Subcutaneous adipose tissue (tissue), 4 donors: ENCODE measurements around the gene NT5C2. TPM values are rescaled to one million over a fixed set of nuclear protein-coding genes. Genes with fewer than 3 reads are reported as not detected.

ENCODE experiments used
- total RNA-seq, 4 donors: library from RNA; depleted of rRNA; stranded (reverse); fragments of >200 nt; gene quantifications; one replicate each; pipeline ENCODE4 v1.1.0, GENCODE V29; 2016
- TF ChIP-seq, protein P1 (sequence below): fragments of 450-650 bp; IDR thresholded peaks from one replicate; pipeline ENCODE4 v1.5.1; 2016; ENCODE audit warnings: low read depth, mild to moderate bottlenecking, control low read depth, antibody characterized with exemption, moderate library complexity

Gene NT5C2
- total RNA-seq, 4 donors from 2014 or later, result 62.1 to 262 (median 71.4) TPM

- TF ChIP-seq, protein P1, sequence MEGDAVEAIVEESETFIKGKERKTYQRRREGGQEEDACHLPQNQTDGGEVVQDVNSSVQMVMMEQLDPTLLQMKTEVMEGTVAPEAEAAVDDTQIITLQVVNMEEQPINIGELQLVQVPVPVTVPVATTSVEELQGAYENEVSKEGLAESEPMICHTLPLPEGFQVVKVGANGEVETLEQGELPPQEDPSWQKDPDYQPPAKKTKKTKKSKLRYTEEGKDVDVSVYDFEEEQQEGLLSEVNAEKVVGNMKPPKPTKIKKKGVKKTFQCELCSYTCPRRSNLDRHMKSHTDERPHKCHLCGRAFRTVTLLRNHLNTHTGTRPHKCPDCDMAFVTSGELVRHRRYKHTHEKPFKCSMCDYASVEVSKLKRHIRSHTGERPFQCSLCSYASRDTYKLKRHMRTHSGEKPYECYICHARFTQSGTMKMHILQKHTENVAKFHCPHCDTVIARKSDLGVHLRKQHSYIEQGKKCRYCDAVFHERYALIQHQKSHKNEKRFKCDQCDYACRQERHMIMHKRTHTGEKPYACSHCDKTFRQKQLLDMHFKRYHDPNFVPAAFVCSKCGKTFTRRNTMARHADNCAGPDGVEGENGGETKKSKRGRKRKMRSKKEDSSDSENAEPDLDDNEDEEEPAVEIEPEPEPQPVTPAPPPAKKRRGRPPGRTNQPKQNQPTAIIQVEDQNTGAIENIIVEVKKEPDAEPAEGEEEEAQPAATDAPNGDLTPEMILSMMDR, result no peak
These were observed 145.7 kb downstream of the NT5C2 start for GRCh38 chr10:103047381-103047780.

GRCh38 chr10:103045961-103046360 lies 147.1 kb downstream of the NT5C2 start:
- TF ChIP-seq, protein P1, result no peak

- TF ChIP-seq, protein P1, result no peak
These were observed 148.1 kb downstream of the NT5C2 start for GRCh38 chr10:103044942-103045489.

DNA sequence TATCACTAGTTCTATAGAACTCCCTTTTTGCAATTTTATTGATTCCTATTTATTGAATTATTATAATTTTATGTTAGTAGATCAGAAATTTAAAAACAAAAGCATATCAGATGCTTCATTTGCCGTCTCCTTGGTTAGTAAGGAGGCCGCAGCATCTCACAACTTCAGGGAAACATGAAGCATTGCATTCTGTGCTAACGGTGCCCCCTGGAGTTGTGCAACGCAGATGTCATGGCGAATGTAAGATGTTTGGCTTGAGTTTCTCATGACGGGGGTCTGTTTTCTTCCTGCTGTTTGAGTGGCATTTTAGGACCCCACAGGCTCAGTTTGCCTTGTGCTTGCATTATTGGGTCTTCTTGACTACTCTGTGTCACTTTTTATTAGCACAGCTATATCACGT lies 150.2 kb downstream of the NT5C2 start:
- TF ChIP-seq, protein P1, result no peak

DNA sequence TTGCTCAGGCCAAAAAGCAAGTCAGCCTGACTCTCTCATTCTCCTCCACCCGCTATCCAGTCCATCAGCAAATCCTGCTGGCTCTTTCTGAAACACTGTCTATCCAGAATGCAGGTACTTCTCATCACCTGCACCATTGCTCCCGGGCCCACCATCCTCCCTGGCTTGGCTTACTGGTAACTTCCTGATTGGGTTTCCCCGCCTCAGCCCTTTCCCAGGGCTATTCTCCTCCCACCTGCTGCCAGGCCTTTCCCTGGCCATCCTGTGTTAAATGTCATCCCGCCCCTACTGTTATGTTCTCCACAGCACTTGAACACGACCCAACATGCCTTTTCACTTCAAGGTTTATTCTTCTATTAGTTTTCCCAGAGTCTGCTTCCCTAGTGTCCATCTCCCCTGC lies 150.9 kb downstream of the NT5C2 start:
- TF ChIP-seq, protein P1, result no peak

GRCh38 chr10:103041391-103041790 lies 151.7 kb downstream of the NT5C2 start:
- TF ChIP-seq, protein P1, result no peak

DNA sequence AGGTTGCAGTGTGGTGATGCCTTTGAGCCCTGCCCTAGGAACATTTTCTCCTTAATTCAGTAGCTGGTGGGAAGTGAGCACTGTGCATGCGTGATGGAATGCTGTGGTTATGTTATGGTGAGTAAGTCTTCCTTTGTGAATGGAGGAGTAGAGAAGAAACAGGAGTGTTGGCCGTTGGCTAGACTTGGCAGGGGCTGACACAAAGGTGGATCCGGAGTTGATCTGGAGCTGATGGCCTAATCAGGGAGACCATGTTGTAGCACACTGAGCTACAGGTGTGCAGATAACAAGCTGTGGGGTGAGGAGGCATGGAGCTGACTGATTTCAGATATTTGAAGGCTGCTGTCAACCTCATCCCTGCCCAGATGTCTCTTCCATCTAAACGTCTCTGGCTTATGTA lies 152.7 kb downstream of the NT5C2 start:
- TF ChIP-seq, protein P1, result no peak
